Endothelial cell of umbilical vein (primary cell): ENCODE results near the gene ACO2. TPM values are rescaled to one million over a fixed set of nuclear protein-coding genes. Genes with fewer than 3 reads are reported as not detected.

Experiments used
- BruUV-seq: library from RNA; stranded (reverse); fragments of 400-500 nt; replicated peaks from 2 replicates; lab custom pipeline; 2021; lab: Mats Ljungman, UMichigan
- CTCF ChIA-PET: fragments of 300-600, 350-600 bp; sonication (Branson Sonifier 250); formaldehyde crosslinking; loops from one replicate; lab custom pipeline; 2021; ENCODE audit warnings: antibody characterized with exemption, inconsistent platforms; lab: Charles Lee
- POLR2A ChIA-PET: fragments of 300-600, 350-600 bp; sonication (Branson Sonifier 250); formaldehyde crosslinking; loops from one replicate; lab custom pipeline; 2021; ENCODE audit warnings: antibody characterized with exemption, inconsistent platforms; lab: Charles Lee
- DNase-seq: peaks from one replicate; pipeline ENCODE4 v3.0.0-alpha.2; 2011; ENCODE audit warnings: low read depth, low spot score
- FAIRE-seq: peaks from 2 replicates; lab custom pipeline; 2011; peaks lifted over from hg19 to GRCh38; lab: Jason Lieb, UNC
- H2AFZ ChIP-seq: 2 replicates; pipeline ENCODE4 v1.6.0; 2012; ENCODE audit warnings: low read depth, low read length, control low read depth, inconsistent platforms
- H3K27ac ChIP-seq: 2 replicates; pipeline ENCODE4 v1.5.1; 2011; ENCODE audit warnings: low read depth, mild to moderate bottlenecking, control low read depth, low read length, moderate library complexity; ENCODE audit not compliant: insufficient read depth
- H3K27me3 ChIP-seq, 2 experiments: 2 replicates each; pipeline versions ENCODE4 v1.6.0 to v1.6.1; 2011; ENCODE audit warnings: low read length in 2 of 2, mixed read lengths in 1 of 2; ENCODE audit not compliant: control insufficient read depth in 2 of 2, insufficient read depth in 2 of 2
- H3K36me3 ChIP-seq, 2 experiments: 2 replicates in 1 of 2; 3 replicates in 1 of 2; pipeline ENCODE4 v1.5.1; 2011; ENCODE audit warnings: low read length in 2 of 2, mild to moderate bottlenecking in 1 of 2, moderate library complexity in 1 of 2; ENCODE audit not compliant: control insufficient read depth in 2 of 2, insufficient read depth in 2 of 2; ENCODE audit errors: extremely low read depth in 1 of 2
- H3K4me1 ChIP-seq: 3 replicates; pipeline ENCODE4 v1.5.1; 2011; ENCODE audit warnings: mild to moderate bottlenecking, low read length; ENCODE audit not compliant: control insufficient read depth, insufficient read depth; ENCODE audit errors: extremely low read depth
- H3K4me2 ChIP-seq: 2 replicates; pipeline ENCODE4 v1.6.1; 2011; ENCODE audit warnings: low read length, control low read depth, mixed read lengths; ENCODE audit not compliant: insufficient read depth
- H3K4me3 ChIP-seq, 3 experiments: fragments of 200-600 bp in 1 of 3; sonication (generic), shearing (Covaris generic) in 1 of 3; replicated peaks in 1 of 3; 2 replicates each; pipeline ENCODE4 v1.5.1; 2011 to 2016; ENCODE audit warnings: control low read depth in 3 of 3, low read length in 3 of 3, mild to moderate bottlenecking in 2 of 3, inconsistent platforms in 1 of 3, low read depth in 1 of 3, moderate library complexity in 1 of 3; ENCODE audit not compliant: insufficient read depth in 1 of 3
- H3K79me2 ChIP-seq: 2 replicates; pipeline ENCODE4 v1.6.0; 2012; ENCODE audit warnings: low read length, inconsistent platforms; ENCODE audit not compliant: control insufficient read depth, insufficient read depth
- H3K9ac ChIP-seq: replicated peaks from 2 replicates; pipeline ENCODE3; 2011; ENCODE audit warnings: low read length, control low read depth; ENCODE audit not compliant: insufficient read depth; ENCODE audit errors: extremely low read depth
- H3K9me1 ChIP-seq: replicated peaks from 3 replicates; pipeline ENCODE4 v1.6.0; 2011; ENCODE audit warnings: mild to moderate bottlenecking, low read length; ENCODE audit not compliant: control insufficient read depth, insufficient read depth; ENCODE audit errors: extremely low read depth
- H3K9me3 ChIP-seq: replicated peaks from 2 replicates; pipeline ENCODE4 v1.5.1; 2012; ENCODE audit warnings: low read length, inconsistent platforms; ENCODE audit not compliant: control insufficient read depth, insufficient read depth
- H4K20me1 ChIP-seq: replicated peaks from 2 replicates; pipeline ENCODE3; 2011; ENCODE audit warnings: mild to moderate bottlenecking, low read length; ENCODE audit not compliant: control insufficient read depth, insufficient read depth; ENCODE audit errors: extremely low read depth
- CTCF ChIP-seq, 2 donors: IDR thresholded peaks; 1 replicate in 1 of 2; 2 replicates in 1 of 2; pipeline ENCODE4 v1.5.1; 2011; ENCODE audit warnings: low read length in 2 of 2, mild to moderate bottlenecking in 2 of 2, moderate library complexity in 2 of 2, control low read depth in 1 of 2, inconsistent platforms in 1 of 2, low read depth in 1 of 2; ENCODE audit not compliant: insufficient read depth in 1 of 2; ENCODE audit errors: extremely low read depth in 1 of 2
- EZH2 ChIP-seq: IDR thresholded peaks from 2 replicates; pipeline ENCODE4 v1.6.1; 2012; ENCODE audit warnings: borderline replicate concordance, low read depth, mild to moderate bottlenecking, moderate library complexity, low read length, inconsistent platforms; ENCODE audit not compliant: severe bottlenecking
- FOS ChIP-seq: IDR thresholded peaks from 2 replicates; pipeline ENCODE4 v1.6.1; 2011; ENCODE audit warnings: mild to moderate bottlenecking, low read length, moderate library complexity, borderline replicate concordance; ENCODE audit not compliant: insufficient read depth
- GATA2 ChIP-seq: IDR thresholded peaks from 2 replicates; pipeline ENCODE4 v1.7.0; 2011; ENCODE audit warnings: low read depth, mild to moderate bottlenecking, moderate library complexity, mixed read lengths, low read length; ENCODE audit not compliant: insufficient read length, insufficient read depth
- JUN ChIP-seq: IDR thresholded peaks from 2 replicates; pipeline ENCODE4 v1.6.1; 2011; ENCODE audit warnings: borderline replicate concordance, low read depth; ENCODE audit not compliant: insufficient read length, insufficient read depth
- MAX ChIP-seq: IDR thresholded peaks from 2 replicates; pipeline ENCODE4 v1.6.1; 2011; ENCODE audit not compliant: insufficient read depth, insufficient read length
- MYC ChIP-seq: IDR thresholded peaks from one replicate; pipeline ENCODE4 v1.6.1; 2011; ENCODE audit warnings: mild to moderate bottlenecking, low read depth, low read length
- POLR2A ChIP-seq: IDR thresholded peaks from 2 replicates; pipeline ENCODE4 v1.6.1; 2012; ENCODE audit warnings: low read depth, mild to moderate bottlenecking, control low read depth, low read length
- POLR2AphosphoS5 ChIP-seq: IDR thresholded peaks from 2 replicates; pipeline ENCODE4 v1.6.1; 2012; ENCODE audit warnings: low read depth, mild to moderate bottlenecking, control low read depth, low read length, moderate library complexity; ENCODE audit not compliant: insufficient read depth
- dilution Hi-C: fragments of 300-500 bp; cut with MboI; formaldehyde crosslinking; loops from one replicate; pipeline ENCODE4 v1.15.0; 2019; ENCODE audit warnings: low sequenced_read_pairs; ENCODE audit not compliant: extremely low pct_ligation_motif_present
- intact Hi-C: fragments of 100-400 bp; cut with micrococcal nuclease; formaldehyde crosslinking; loops from one replicate; pipeline ENCODE4 v1.10.0; 2022
- polyA plus RNA-seq, 4 experiments: library from polyadenylated mRNA; depleted of rRNA in 3 of 4; stranded (reverse) in 3 of 4; unstranded in 1 of 4; fragments of >200 nt; gene quantifications; 2 replicates each; pipeline versions ENCODE4 v1.2.1 to v1.2.3, GENCODE V29; 2011 to 2012; ENCODE audit warnings: missing spikeins in 1 of 4
- total RNA-seq: library from RNA; stranded (reverse); gene quantifications from 2 replicates; pipeline ENCODE4 v1.2.3, GENCODE V29; 2021

Gene ACO2
- total and polyA plus RNA-seq, 2 donors (not counting 3 experiments of a cell fraction or from before 2014, with no cell fraction given) = 63.8 to 79.7 TPM

GRCh38 chr22:41561335-41561734, 92.4 kb downstream of the ACO2 start:
- Histone ChIP-seq H3K79me2 (no peaks in the 10 kb centered on the region), H3K4me3 (no peak overlapping the region), H3K27me3 (peaks cover 0 to 8% of the 10 kb centered on the region in 2 experiments), H3K9ac (no peak overlapping the region), H3K9me1 (no peaks in the 10 kb centered on the region), H3K36me3 (no peaks in the 10 kb centered on the region), H3K27ac (no peak overlapping the region), H3K4me1 (peaks cover 11% of the 10 kb centered on the region), H3K4me2 (no peak overlapping the region), H4K20me1 (no peaks in the 10 kb centered on the region), H3K9me3 (no peaks in the 10 kb centered on the region), H2AFZ (no peak overlapping the region)
- ChIA-PET POLR2A (no interaction called here), CTCF (no interaction called here)
- intact Hi-C loops (no loop called here), dilution Hi-C loops (no loop called here)
- TF ChIP-seq JUN (no peak), MYC (no peak), GATA2 (no peak), CTCF (IDR thresholded peaks at IDR 0.05; ENCODE audit: extremely low read depth in 1 of 2, insufficient read depth in 1 of 2, low read depth in 1 of 2, low read length in 2 of 2) (no peak), MAX (no peak), FOS (no peak), EZH2 (no peak), POLR2A (no peak), POLR2AphosphoS5 (no peak)
- DNase-seq = no peak
- no peak for FAIRE-seq
- BruUV-seq = no TSS peak
